K562 (cell line): ENCODE data around the gene B3GALNT2. TPM values are rescaled to one million over a fixed set of nuclear protein-coding genes. Genes with fewer than 3 reads are reported as not detected.

ENCODE experiments used
- BRD9 ChIP-seq: fragments of 450-650 bp; IDR thresholded peaks from 2 replicates; pipeline ENCODE4 v1.6.1; 2018; ENCODE audit warnings: low read depth; ENCODE audit not compliant: partially characterized antibody
- CBFA2T2 ChIP-seq: fragments of 450-650 bp; conservative IDR thresholded peaks from 2 replicates; pipeline ENCODE4 v1.6.1; 2017; ENCODE audit warnings: mild to moderate bottlenecking
- CREB5 ChIP-seq: fragments of 250-450 bp; sonication (Bioruptor Pico); IDR thresholded peaks from 2 replicates; pipeline ENCODE4 v1.5.0; 2020; ENCODE audit warnings: mild to moderate bottlenecking
- CUX1 ChIP-seq: fragments of 200-800 bp; sonication (Bioruptor generic); IDR thresholded peaks from 2 replicates; pipeline ENCODE4 v1.6.1; 2016; ENCODE audit warnings: missing genetic modification characterization, missing compliant biosample characterization
- DACH1 ChIP-seq: fragments of 450-650 bp; IDR thresholded peaks from 2 replicates; pipeline ENCODE4 v1.6.1; 2018; ENCODE audit not compliant: partially characterized antibody
- HMG20A ChIP-seq: fragments of 450-650 bp; formaldehyde crosslinking; conservative IDR thresholded peaks from 2 replicates; pipeline ENCODE4 v1.4.0; 2020; ENCODE audit warnings: mild to moderate bottlenecking, mixed read lengths
- HMGN3 ChIP-seq: IDR thresholded peaks from 2 replicates; pipeline ENCODE4 v1.6.1; 2011; ENCODE audit warnings: borderline replicate concordance, low read depth, mild to moderate bottlenecking, mixed read lengths, low read length; ENCODE audit not compliant: insufficient read length; ENCODE audit errors: extremely low read depth
- HNRNPH1 ChIP-seq: fragments of 200-400 bp; formaldehyde crosslinking; optimal IDR thresholded peaks from 2 replicates; pipeline ENCODE3; 2017; ENCODE audit warnings: low read depth, mild to moderate bottlenecking, low read length, moderate library complexity
- HNRNPL ChIP-seq: fragments of 200-400 bp; formaldehyde crosslinking; IDR thresholded peaks from 2 replicates; pipeline ENCODE4 v1.6.1; 2017; ENCODE audit warnings: low read depth, mild to moderate bottlenecking, low read length
- IFI16 ChIP-seq: fragments of 250-450 bp; sonication (Bioruptor Pico); IDR thresholded peaks from 2 replicates; pipeline ENCODE4 v2.1.2; 2022; ENCODE audit warnings: mild to moderate bottlenecking, inconsistent platforms
- KAT2B ChIP-seq: IDR thresholded peaks from one replicate; pipeline ENCODE4 v1.6.1; 2012; ENCODE audit warnings: low read depth, mild to moderate bottlenecking, control low read depth, inconsistent platforms, low read length, moderate library complexity
- NR3C1 ChIP-seq: sonication (generic); formaldehyde crosslinking; IDR thresholded peaks from 2 replicates; pipeline ENCODE4 v1.8.1; 2022; ENCODE audit warnings: missing genetic modification reagents
- OTX1 ChIP-seq: fragments of 450-650 bp; formaldehyde crosslinking; IDR thresholded peaks from 2 replicates; pipeline ENCODE4 v1.4.0; 2022; ENCODE audit warnings: mild to moderate bottlenecking
- PCBP1 ChIP-seq: fragments of 200-400 bp; formaldehyde crosslinking; IDR thresholded peaks from 2 replicates; pipeline ENCODE4 v1.6.1; 2018; ENCODE audit warnings: mild to moderate bottlenecking, low read depth, low read length; ENCODE audit not compliant: poor library complexity, severe bottlenecking
- RBM17 ChIP-seq: fragments of 200-400 bp; formaldehyde crosslinking; IDR thresholded peaks from 2 replicates; pipeline ENCODE4 v1.6.1; 2017; ENCODE audit warnings: low read depth, mild to moderate bottlenecking, low read length, borderline replicate concordance
- SIN3B ChIP-seq: fragments of 450-650 bp; IDR thresholded peaks from 2 replicates; pipeline ENCODE4 v1.6.1; 2017; ENCODE audit warnings: low read depth, mild to moderate bottlenecking, moderate library complexity
- WHSC1 ChIP-seq: IDR thresholded peaks from one replicate; pipeline ENCODE4 v1.6.1; 2012; ENCODE audit warnings: low read length, control low read depth, inconsistent platforms
- ZNF124 ChIP-seq: sonication (generic); formaldehyde crosslinking; IDR thresholded peaks from 2 replicates; pipeline ENCODE4 v1.8.1; 2022; ENCODE audit warnings: missing genetic modification reagents
- ZNF143 ChIP-seq: sonication (generic); formaldehyde crosslinking; IDR thresholded peaks from 2 replicates; pipeline ENCODE4 v1.9.0; 2022; ENCODE audit warnings: mild to moderate bottlenecking, missing genetic modification reagents
- ZNF586 ChIP-seq: fragments of 450-650 bp; formaldehyde crosslinking; conservative IDR thresholded peaks from 2 replicates; pipeline ENCODE4 v1.4.0; 2020; ENCODE audit warnings: mild to moderate bottlenecking, moderate library complexity
- ZNF696 ChIP-seq: fragments of 250-450 bp; sonication (Bioruptor Pico); conservative IDR thresholded peaks from 2 replicates; pipeline ENCODE4 v1.4.0; 2020; ENCODE audit warnings: mild to moderate bottlenecking, moderate library complexity
- polyA plus RNA-seq, 8 experiments: library from polyadenylated mRNA; depleted of rRNA in 4 of 8; stranded (reverse) in 5 of 8; unstranded in 3 of 8; fragments of >200 nt; fragmentation: Nextera tagmentation in 2 of 8; fragmentation: Illumina TruSeq in 1 of 8; extraction: Ambion mirVana in 2 of 8; extraction: Trizol in 1 of 8; gene quantifications; 2 replicates each; pipeline versions ENCODE4 v1.2.1 to v1.2.3, GENCODE V29; 2011 to 2014; ENCODE audit warnings: inconsistent platforms in 1 of 8, missing spikeins in 1 of 8
- total RNA-seq, 7 experiments: library from RNA; depleted of rRNA in 6 of 7; stranded (reverse); fragments of >200 nt in 6 of 7; fragmentation: Illumina TruSeq in 2 of 7; extraction: Trizol in 2 of 7; gene quantifications; 2 replicates each; pipeline versions ENCODE4 v1.2.1 to v1.2.3, GENCODE V29; 2011 to 2021; ENCODE audit warnings: low replicate concordance in 1 of 7
- TF ChIP-seq, protein P1 (sequence below): fragments of 450-650 bp; formaldehyde crosslinking; IDR thresholded peaks from 2 replicates; pipeline ENCODE4 v1.4.0; 2020; ENCODE audit warnings: mild to moderate bottlenecking, moderate library complexity

B3GALNT2 gene
- total and polyA plus RNA-seq, 9 of the 15 experiments (the other 6 are each of a cell fraction or from before 2014, with no cell fraction given): 2.0 to 31.7 (median 22.9) TPM

GRCh38 chr1:235504494-235505222, 406 bp upstream of the B3GALNT2 start (continued):
- TF ChIP-seq CBFA2T2 (no peak), WHSC1 (no peak), ZNF586 (CRISPR knock-in tag) (no peak), ZNF696 (CRISPR knock-in tag) (no peak), HNRNPH1 (no peak), ZNF143 (CRISPR knock-in tag) (peak; percentile 97), BRD9 (peak; percentile 60), HMG20A (CRISPR knock-in tag) (no peak), KAT2B (peak; percentile 34), IFI16 (no peak), CUX1 (CRISPR knock-in tag) (no peak), NR3C1 (CRISPR knock-in tag) (peak; percentile 38; the same call in 1 of the 2 replicates), CREB5 (no peak), OTX1 (CRISPR knock-in tag) (peak; percentile 64), ZNF124 (CRISPR knock-in tag) (no peak; the same call in 1 of the 2 replicates), SIN3B (peak; percentile 40; the same call in 1 of the 2 replicates), RBM17 (no peak), HMGN3 (peak; percentile 37), HNRNPL (no peak), PCBP1 (peak; percentile 76), DACH1 (no peak)
- TF ChIP-seq, protein P1, sequence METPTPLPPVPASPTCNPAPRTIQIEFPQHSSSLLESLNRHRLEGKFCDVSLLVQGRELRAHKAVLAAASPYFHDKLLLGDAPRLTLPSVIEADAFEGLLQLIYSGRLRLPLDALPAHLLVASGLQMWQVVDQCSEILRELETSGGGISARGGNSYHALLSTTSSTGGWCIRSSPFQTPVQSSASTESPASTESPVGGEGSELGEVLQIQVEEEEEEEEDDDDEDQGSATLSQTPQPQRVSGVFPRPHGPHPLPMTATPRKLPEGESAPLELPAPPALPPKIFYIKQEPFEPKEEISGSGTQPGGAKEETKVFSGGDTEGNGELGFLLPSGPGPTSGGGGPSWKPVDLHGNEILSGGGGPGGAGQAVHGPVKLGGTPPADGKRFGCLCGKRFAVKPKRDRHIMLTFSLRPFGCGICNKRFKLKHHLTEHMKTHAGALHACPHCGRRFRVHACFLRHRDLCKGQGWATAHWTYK (CRISPR knock-in tag): peak; percentile 57; the same call in 1 of the 2 replicates
